GM18867 (cell line): ENCODE data around the gene NDNF.

ENCODE experiments used
- ATAC-seq: cut with Tn5 transposase; IDR thresholded peaks from one replicate; pipeline ENCODE4 v1.9.1; 2021; ENCODE audit warnings: mild to moderate bottlenecking, moderate library complexity; ENCODE audit not compliant: unreplicated experiment

The NDNF gene

GRCh38 chr4:121018543-121018942 lies 53.8 kb downstream of the NDNF start:
- no peak for ATAC-seq

- no peak for ATAC-seq
These were observed 55.7 kb downstream of the NDNF start for GRCh38 chr4:121016611-121017010.

GRCh38 chr4:121015421-121015820 lies 56.9 kb downstream of the NDNF start:
- no peak for ATAC-seq

- no peak for ATAC-seq
These were observed 57.8 kb downstream of the NDNF start for GRCh38 chr4:121014544-121014943.

- no peak for ATAC-seq
These were observed 60.5 kb downstream of the NDNF start for GRCh38 chr4:121011780-121012340.

- no peak for ATAC-seq
These were observed 61.2 kb downstream of the NDNF start for GRCh38 chr4:121011138-121011537.

GRCh38 chr4:121009578-121010478 lies 62.5 kb downstream of the NDNF start:
- no peak for ATAC-seq

- no peak for ATAC-seq
These were observed 64.7 kb downstream of the NDNF start for GRCh38 chr4:121007660-121008059.

- no peak for ATAC-seq
These were observed 68.5 kb downstream of the NDNF start for GRCh38 chr4:121003863-121004262.

- no peak for ATAC-seq
These were observed 76.9 kb downstream of the NDNF start for GRCh38 chr4:120995266-120996010.

GRCh38 chr4:120994521-120994920 lies 77.8 kb downstream of the NDNF start:
- ATAC-seq: no peak

- ATAC-seq: no peak
These were observed 80.5 kb downstream of the NDNF start for GRCh38 chr4:120991885-120992284.

GRCh38 chr4:120990246-120990645 lies 82.1 kb downstream of the NDNF start:
- no peak for ATAC-seq
